Measurements from ENCODE around the gene TBC1D14.
A peak's percentile ranks its signal among the peaks of the same experiment; 100 is the strongest.

- TF ChIP-seq CTCF (IDR thresholded peaks at IDR 0.05 in 8 of 11, conservative IDR thresholded peaks at IDR 0.05 in 3 of 11), result peak; percentile 98 to 99 (median 99)
- no peak for TF ChIP-seq POLR2A (IDR thresholded peaks at IDR 0.05)
These were observed 161.3 kb downstream of the TBC1D14 start for GRCh38 chr4:7070729-7071511.

Data from spleen (tissue), 7 donors.